HEK293 (cell line): ENCODE measurements around the gene RARS1.

Experiments used
- CTCF ChIA-PET: fragments of 350-600 bp; formaldehyde crosslinking; extraction: SDS; loops from one replicate; lab custom pipeline; 2021; ENCODE audit warnings: antibody characterized with exemption; lab: Yijun Ruan, JAX
- POLR2A ChIA-PET: fragments of 300-600 bp; formaldehyde crosslinking; extraction: SDS; loops from one replicate; lab custom pipeline; 2020; ENCODE audit warnings: antibody characterized with exemption, inconsistent platforms; lab: Yijun Ruan, JAX
- H3K27ac ChIP-seq: fragments of 200-500 bp; sonication (Bioruptor generic); 2 replicates; pipeline ENCODE4 v1.5.1; 2014; ENCODE audit warnings: low read depth, low read length, control low read depth, inconsistent platforms; ENCODE audit errors: extremely low read depth
- H3K36me3 ChIP-seq, 2 experiments: fragments of 200-500 bp in 1 of 2; sonication (Bioruptor generic) in 1 of 2; 1 replicate in 1 of 2; 2 replicates in 1 of 2; pipeline ENCODE4 v1.5.1; 2014 to 2017; ENCODE audit warnings: inconsistent platforms in 2 of 2, low read length in 2 of 2; ENCODE audit not compliant: control insufficient read depth in 2 of 2, insufficient read depth in 1 of 2
- H3K4me1 ChIP-seq: fragments of 200-500 bp; sonication (Bioruptor generic); 2 replicates; pipeline ENCODE4 v1.5.1; 2014; ENCODE audit warnings: mild to moderate bottlenecking, low read length, inconsistent platforms; ENCODE audit not compliant: control insufficient read depth, insufficient read depth
- H3K4me3 ChIP-seq: 2 replicates; pipeline ENCODE4 v1.5.1; 2011; ENCODE audit warnings: low read depth, mild to moderate bottlenecking, control low read depth, low read length, moderate library complexity
- H3K9me3 ChIP-seq: fragments of 200-500 bp; sonication (Bioruptor generic); 2 replicates; pipeline ENCODE4 v1.5.1; 2014; ENCODE audit warnings: low read depth, low read length, inconsistent platforms; ENCODE audit not compliant: control insufficient read depth, insufficient read depth
- BCL11A ChIP-seq: fragments of 450-650 bp; formaldehyde crosslinking; IDR thresholded peaks from 2 replicates; pipeline ENCODE4 v1.5.1; 2016; ENCODE audit warnings: low read depth, missing biosample characterization, missing genetic modification characterization
- CTCF ChIP-seq: fragments of 450-650 bp; formaldehyde crosslinking; IDR thresholded peaks from 2 replicates; pipeline ENCODE4 v1.5.1; 2016; ENCODE audit warnings: missing biosample characterization, missing genetic modification characterization
- GLI4 ChIP-seq: fragments of 450-650 bp; formaldehyde crosslinking; IDR thresholded peaks from 2 replicates; pipeline ENCODE4 v1.5.1; 2016; ENCODE audit warnings: missing biosample characterization, missing genetic modification characterization
- HOXC10 ChIP-seq: sonication (generic); formaldehyde crosslinking; IDR thresholded peaks from 2 replicates; pipeline ENCODE4 v1.8.1; 2023; ENCODE audit warnings: mild to moderate bottlenecking, missing genetic modification reagents
- MYNN ChIP-seq: fragments of 450-650 bp; formaldehyde crosslinking; IDR thresholded peaks from 2 replicates; pipeline ENCODE4 v1.5.1; 2016; ENCODE audit warnings: missing biosample characterization, missing genetic modification characterization, borderline replicate concordance
- MZF1 ChIP-seq: fragments of 450-650 bp; formaldehyde crosslinking; IDR thresholded peaks from 2 replicates; pipeline ENCODE4 v1.5.1; 2017; ENCODE audit warnings: missing biosample characterization, missing genetic modification characterization, borderline replicate concordance
- SALL2 ChIP-seq: fragments of 450-650 bp; formaldehyde crosslinking; IDR thresholded peaks from 2 replicates; pipeline ENCODE4 v1.5.0; 2017; ENCODE audit warnings: missing biosample characterization, mild to moderate bottlenecking, missing genetic modification characterization, borderline replicate concordance
- SCRT2 ChIP-seq: fragments of 450-650 bp; formaldehyde crosslinking; IDR thresholded peaks from 2 replicates; pipeline ENCODE4 v1.5.1; 2016; ENCODE audit warnings: missing biosample characterization, missing genetic modification characterization
- SP7 ChIP-seq: fragments of 450-650 bp; formaldehyde crosslinking; IDR thresholded peaks from 2 replicates; pipeline ENCODE4 v1.5.1; 2016; ENCODE audit warnings: missing biosample characterization, missing genetic modification characterization
- TCF7L2 ChIP-seq: IDR thresholded peaks from 2 replicates; pipeline ENCODE4 v1.6.1; 2011; ENCODE audit warnings: low read depth, mild to moderate bottlenecking, inconsistent platforms, low read length, moderate library complexity, borderline replicate concordance
- WT1 ChIP-seq: fragments of 450-650 bp; formaldehyde crosslinking; IDR thresholded peaks from 2 replicates; pipeline ENCODE4 v1.5.1; 2016; ENCODE audit warnings: missing biosample characterization, missing genetic modification characterization
- ZBTB17 ChIP-seq: fragments of 450-650 bp; formaldehyde crosslinking; IDR thresholded peaks from 2 replicates; pipeline ENCODE4 v1.5.1; 2016; ENCODE audit warnings: missing biosample characterization, missing genetic modification characterization
- ZBTB26 ChIP-seq: fragments of 450-650 bp; formaldehyde crosslinking; optimal IDR thresholded peaks from 2 replicates; pipeline ENCODE3; 2016; ENCODE audit warnings: missing biosample characterization, mild to moderate bottlenecking, missing genetic modification characterization
- ZBTB48 ChIP-seq: fragments of 450-650 bp; formaldehyde crosslinking; IDR thresholded peaks from 2 replicates; pipeline ENCODE4 v1.5.1; 2016; ENCODE audit warnings: missing biosample characterization, missing genetic modification characterization
- ZFHX2 ChIP-seq: fragments of 450-650 bp; formaldehyde crosslinking; conservative IDR thresholded peaks from 2 replicates; pipeline ENCODE4 v1.5.1; 2016; ENCODE audit warnings: missing biosample characterization, missing genetic modification characterization
- ZFP41 ChIP-seq: fragments of 450-650 bp; formaldehyde crosslinking; IDR thresholded peaks from 2 replicates; pipeline ENCODE4 v1.5.1; 2016; ENCODE audit warnings: missing biosample characterization, missing genetic modification characterization, borderline replicate concordance
- ZFP69B ChIP-seq: fragments of 450-650 bp; formaldehyde crosslinking; IDR thresholded peaks from 2 replicates; pipeline ENCODE4 v1.5.1; 2016; ENCODE audit warnings: missing biosample characterization, missing genetic modification characterization
- ZNF10 ChIP-seq: fragments of 450-650 bp; formaldehyde crosslinking; IDR thresholded peaks from 2 replicates; pipeline ENCODE4 v1.5.1; 2017; ENCODE audit warnings: missing biosample characterization, missing genetic modification characterization
- ZNF16 ChIP-seq: fragments of 450-650 bp; formaldehyde crosslinking; IDR thresholded peaks from 2 replicates; pipeline ENCODE4 v1.5.1; 2016; ENCODE audit warnings: low read depth, missing biosample characterization, missing genetic modification characterization
- ZNF174 ChIP-seq: fragments of 450-650 bp; formaldehyde crosslinking; IDR thresholded peaks from 2 replicates; pipeline ENCODE4 v1.5.0; 2017; ENCODE audit warnings: missing biosample characterization, mild to moderate bottlenecking, missing genetic modification characterization
- ZNF211 ChIP-seq: fragments of 450-650 bp; formaldehyde crosslinking; IDR thresholded peaks from 2 replicates; pipeline ENCODE4 v1.5.1; 2016; ENCODE audit warnings: low read depth, missing biosample characterization, missing genetic modification characterization
- ZNF214 ChIP-seq: fragments of 450-650 bp; formaldehyde crosslinking; IDR thresholded peaks from 2 replicates; pipeline ENCODE4 v1.5.1; 2017; ENCODE audit warnings: missing biosample characterization, mild to moderate bottlenecking, missing genetic modification characterization, borderline replicate concordance
- ZNF223 ChIP-seq: fragments of 450-650 bp; formaldehyde crosslinking; IDR thresholded peaks from 2 replicates; pipeline ENCODE4 v1.5.1; 2016; ENCODE audit warnings: missing biosample characterization, missing genetic modification characterization
- ZNF544 ChIP-seq: fragments of 450-650 bp; formaldehyde crosslinking; IDR thresholded peaks from 2 replicates; pipeline ENCODE4 v1.5.0; 2017; ENCODE audit warnings: missing biosample characterization, missing genetic modification characterization
- ZNF549 ChIP-seq: fragments of 450-650 bp; IDR thresholded peaks from 2 replicates; pipeline ENCODE4 v1.5.1; 2018; ENCODE audit warnings: missing biosample characterization, missing genetic modification characterization, mild to moderate bottlenecking, inconsistent platforms, moderate library complexity
- ZNF596 ChIP-seq: fragments of 450-650 bp; IDR thresholded peaks from 2 replicates; pipeline ENCODE4 v1.5.0; 2018; ENCODE audit warnings: missing biosample characterization, mild to moderate bottlenecking, missing genetic modification characterization, moderate library complexity
- ZNF701 ChIP-seq: fragments of 450-650 bp; formaldehyde crosslinking; IDR thresholded peaks from 2 replicates; pipeline ENCODE4 v1.5.1; 2016; ENCODE audit warnings: missing biosample characterization, missing genetic modification characterization
- ZNF707 ChIP-seq: fragments of 450-650 bp; formaldehyde crosslinking; IDR thresholded peaks from 2 replicates; pipeline ENCODE4 v1.5.1; 2016; ENCODE audit warnings: missing biosample characterization, missing genetic modification characterization
- ZNF791 ChIP-seq: fragments of 450-650 bp; formaldehyde crosslinking; IDR thresholded peaks from 2 replicates; pipeline ENCODE4 v1.5.1; 2016; ENCODE audit warnings: missing biosample characterization, missing genetic modification characterization
- ZSCAN23 ChIP-seq: fragments of 450-650 bp; formaldehyde crosslinking; IDR thresholded peaks from 2 replicates; pipeline ENCODE4 v1.5.1; 2016; ENCODE audit warnings: missing biosample characterization, missing genetic modification characterization
- TF ChIP-seq, protein P1 (sequence below): fragments of 450-650 bp; formaldehyde crosslinking; IDR thresholded peaks from 2 replicates; pipeline ENCODE4 v1.5.1; 2017; ENCODE audit warnings: missing biosample characterization, missing genetic modification characterization
- TF ChIP-seq, protein P2 (sequence below): fragments of 450-650 bp; formaldehyde crosslinking; IDR thresholded peaks from 2 replicates; pipeline ENCODE4 v1.5.1; 2017; ENCODE audit warnings: missing biosample characterization, missing genetic modification characterization

RARS1 gene

GRCh38 chr5:168457542-168457941 is 28.7 kb upstream of the RARS1 start:
- ChIA-PET CTCF (interaction anchor here (0.6 kb wide), 1 partner anchor 17 kb away, joined by 3 read pairs; no protein-coding TSS in a partner anchor), POLR2A (no interaction called here)
- no peak overlapping the region for H3K4me3 ChIP-seq
- peaks cover 5 to 40% of the 10 kb centered on the region in 2 experiments; a peak in 2 of 3 replicates for H3K36me3 ChIP-seq
- H3K27ac ChIP-seq = no peak overlapping the region
- H3K4me1 ChIP-seq = no peaks in the 10 kb centered on the region
- no peak for TF ChIP-seq ZNF544 (tag by site-specific recombination)
- no peak for TF ChIP-seq ZNF10
- TF ChIP-seq ZBTB26 = no peak
- TF ChIP-seq HOXC10 = no peak
- TF ChIP-seq MZF1 (tag by site-specific recombination) = no peak
- no peak for TF ChIP-seq MYNN (tag by site-specific recombination)
- TF ChIP-seq ZNF211 (tag by site-specific recombination) = no peak
- TF ChIP-seq WT1 (tag by site-specific recombination) = no peak
- no peak for TF ChIP-seq ZNF596
- no peak for TF ChIP-seq ZFP41
- TF ChIP-seq ZFP69B (tag by site-specific recombination) = no peak
- TF ChIP-seq CTCF = no peak
- no peak for TF ChIP-seq ZNF549 (tag by site-specific recombination)
- TF ChIP-seq ZNF791 (tag by site-specific recombination) = no peak
- TF ChIP-seq ZBTB17 (tag by site-specific recombination) = no peak
- TF ChIP-seq ZFHX2 (tag by site-specific recombination) = no peak
- no peaks in the 10 kb centered on the region for H3K9me3 ChIP-seq

GRCh38 chr5:168460606-168461005 is 25.7 kb upstream of the RARS1 start:
- Histone ChIP-seq H3K9me3 (no peaks in the 10 kb centered on the region), H3K27ac (no peak overlapping the region), H3K4me1 (no peaks in the 10 kb centered on the region), H3K36me3 (peaks cover 5 to 43% of the 10 kb centered on the region in 2 experiments; a peak in 2 of 3 replicates), H3K4me3 (no peak overlapping the region)
- CTCF ChIA-PET = no interaction called here
- POLR2A ChIA-PET = no interaction called here
- TF ChIP-seq BCL11A (tag by site-specific recombination) = no peak
- no peak for TF ChIP-seq ZNF16 (tag by site-specific recombination)
- no peak for TF ChIP-seq SALL2 (tag by site-specific recombination)
- no peak for TF ChIP-seq ZNF174 (tag by site-specific recombination)
- TF ChIP-seq, protein P1, sequence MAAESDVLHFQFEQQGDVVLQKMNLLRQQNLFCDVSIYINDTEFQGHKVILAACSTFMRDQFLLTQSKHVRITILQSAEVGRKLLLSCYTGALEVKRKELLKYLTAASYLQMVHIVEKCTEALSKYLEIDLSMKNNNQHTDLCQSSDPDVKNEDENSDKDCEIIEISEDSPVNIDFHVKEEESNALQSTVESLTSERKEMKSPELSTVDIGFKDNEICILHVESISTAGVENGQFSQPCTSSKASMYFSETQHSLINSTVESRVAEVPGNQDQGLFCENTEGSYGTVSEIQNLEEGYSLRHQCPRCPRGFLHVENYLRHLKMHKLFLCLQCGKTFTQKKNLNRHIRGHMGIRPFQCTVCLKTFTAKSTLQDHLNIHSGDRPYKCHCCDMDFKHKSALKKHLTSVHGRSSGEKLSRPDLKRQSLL = no peak
- no peak for TF ChIP-seq ZNF214 (tag by site-specific recombination)
- no peak for TF ChIP-seq ZNF223 (tag by site-specific recombination)
- TF ChIP-seq, protein P2, sequence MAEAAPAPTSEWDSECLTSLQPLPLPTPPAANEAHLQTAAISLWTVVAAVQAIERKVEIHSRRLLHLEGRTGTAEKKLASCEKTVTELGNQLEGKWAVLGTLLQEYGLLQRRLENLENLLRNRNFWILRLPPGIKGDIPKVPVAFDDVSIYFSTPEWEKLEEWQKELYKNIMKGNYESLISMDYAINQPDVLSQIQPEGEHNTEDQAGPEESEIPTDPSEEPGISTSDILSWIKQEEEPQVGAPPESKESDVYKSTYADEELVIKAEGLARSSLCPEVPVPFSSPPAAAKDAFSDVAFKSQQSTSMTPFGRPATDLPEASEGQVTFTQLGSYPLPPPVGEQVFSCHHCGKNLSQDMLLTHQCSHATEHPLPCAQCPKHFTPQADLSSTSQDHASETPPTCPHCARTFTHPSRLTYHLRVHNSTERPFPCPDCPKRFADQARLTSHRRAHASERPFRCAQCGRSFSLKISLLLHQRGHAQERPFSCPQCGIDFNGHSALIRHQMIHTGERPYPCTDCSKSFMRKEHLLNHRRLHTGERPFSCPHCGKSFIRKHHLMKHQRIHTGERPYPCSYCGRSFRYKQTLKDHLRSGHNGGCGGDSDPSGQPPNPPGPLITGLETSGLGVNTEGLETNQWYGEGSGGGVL (tag by site-specific recombination) = no peak
- TF ChIP-seq ZNF701 = no peak
- TF ChIP-seq GLI4 (tag by site-specific recombination) = no peak
- no peak for TF ChIP-seq ZNF707 (tag by site-specific recombination)
- TF ChIP-seq SCRT2 (tag by site-specific recombination) = no peak
- TF ChIP-seq ZBTB48 = no peak
- no peak for TF ChIP-seq TCF7L2
- no peak for TF ChIP-seq ZSCAN23 (tag by site-specific recombination)
- no peak for TF ChIP-seq SP7
